Measurements from ENCODE around the gene LEUTX. TPM values are rescaled to one million over a fixed set of nuclear protein-coding genes. Genes with fewer than 3 reads are reported as not detected.
"Not testable (repeated sequence)": the region's sequence is repeated elsewhere in the genome, so short reads cannot be mapped to it uniquely, and the experiment has no call there.

Gene LEUTX
- total RNA-seq, 1 experiment from 2014 or later = not detected

- H3K27ac Mint-ChIP-seq = no peak overlapping the region
- H3K4me3 Mint-ChIP-seq = no peak overlapping the region; a peak in 1 of 5 replicates
- no peak overlapping the region for H2BK20ac ChIP-seq (ENCODE audit: low read depth, low read length, poor library complexity, severe bottlenecking)
- peaks cover 0 to 13% (median 0%) of the 10 kb centered on the region in 3 experiments; a peak in 1 of 7 replicates for H3K36me3 Mint-ChIP-seq (ENCODE audit: insufficient read depth in 1 of 3, low read depth in 3 of 3)
- H3T11ph ChIP-seq (ENCODE audit: low read length) = no peak overlapping the region
- H2AFZ ChIP-seq (ENCODE audit: low read length) = no peak overlapping the region
- TF ChIP-seq, protein P1, sequence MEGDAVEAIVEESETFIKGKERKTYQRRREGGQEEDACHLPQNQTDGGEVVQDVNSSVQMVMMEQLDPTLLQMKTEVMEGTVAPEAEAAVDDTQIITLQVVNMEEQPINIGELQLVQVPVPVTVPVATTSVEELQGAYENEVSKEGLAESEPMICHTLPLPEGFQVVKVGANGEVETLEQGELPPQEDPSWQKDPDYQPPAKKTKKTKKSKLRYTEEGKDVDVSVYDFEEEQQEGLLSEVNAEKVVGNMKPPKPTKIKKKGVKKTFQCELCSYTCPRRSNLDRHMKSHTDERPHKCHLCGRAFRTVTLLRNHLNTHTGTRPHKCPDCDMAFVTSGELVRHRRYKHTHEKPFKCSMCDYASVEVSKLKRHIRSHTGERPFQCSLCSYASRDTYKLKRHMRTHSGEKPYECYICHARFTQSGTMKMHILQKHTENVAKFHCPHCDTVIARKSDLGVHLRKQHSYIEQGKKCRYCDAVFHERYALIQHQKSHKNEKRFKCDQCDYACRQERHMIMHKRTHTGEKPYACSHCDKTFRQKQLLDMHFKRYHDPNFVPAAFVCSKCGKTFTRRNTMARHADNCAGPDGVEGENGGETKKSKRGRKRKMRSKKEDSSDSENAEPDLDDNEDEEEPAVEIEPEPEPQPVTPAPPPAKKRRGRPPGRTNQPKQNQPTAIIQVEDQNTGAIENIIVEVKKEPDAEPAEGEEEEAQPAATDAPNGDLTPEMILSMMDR (conservative IDR thresholded peaks at IDR 0.05) = no peak
- H3K4ac ChIP-seq (ENCODE audit: low read depth, low read length) = no peak overlapping the region
- H4K5ac ChIP-seq (ENCODE audit: insufficient read length, low read depth, low read length) = no peak overlapping the region
- H3K27me3 ChIP-seq (ENCODE audit: insufficient read depth, low read length) = no peaks in the 10 kb centered on the region
- no peak overlapping the region for H3K23ac ChIP-seq (ENCODE audit: insufficient read length, low read depth, low read length)
- no peaks in the 10 kb centered on the region for H3K23me2 ChIP-seq (ENCODE audit: insufficient read length, low read depth, low read length, poor library complexity, severe bottlenecking)
- no peaks in the 10 kb centered on the region for H3K79me1 ChIP-seq (ENCODE audit: insufficient read depth, low read depth, low read length, poor library complexity, severe bottlenecking)
- H2BK15ac ChIP-seq (ENCODE audit: low read depth, low read length) = no peak overlapping the region
- H3K4me1 Mint-ChIP-seq = no peaks in the 10 kb centered on the region
- no peak overlapping the region for H3K18ac ChIP-seq (ENCODE audit: insufficient read length, low read depth, low read length)
- H3K56ac ChIP-seq (ENCODE audit: insufficient read length, low read depth, low read length) = no peak overlapping the region
- H3K9ac ChIP-seq (ENCODE audit: extremely low read depth, insufficient read length, low read length) = no peak overlapping the region
- no peaks in the 10 kb centered on the region for H3K9me3 Mint-ChIP-seq
- H3K4me2 ChIP-seq (ENCODE audit: insufficient read depth, insufficient read length, low read length) = no peak overlapping the region
- H4K20me1 ChIP-seq (ENCODE audit: control insufficient read depth, insufficient read depth, insufficient read length) = no peaks in the 10 kb centered on the region
- no peaks in the 10 kb centered on the region for H3K79me2 ChIP-seq (ENCODE audit: insufficient read depth, low read length)
- WGBS (ENCODE audit: extremely low coverage, insufficient read length, low lambda C conversion rate) = no CpG with 5 or more reads among the region's 9 CpGs
- H4K91ac ChIP-seq (ENCODE audit: insufficient read length, low read depth, low read length) = no peak overlapping the region
- DNase-seq = no peak
- no peak overlapping the region for H3K27ac ChIP-seq (ENCODE audit: insufficient read length, low read depth, low read length)
- H3K9me3 ChIP-seq (ENCODE audit: control insufficient read depth, low read depth, low read length) = no peaks in the 10 kb centered on the region
- H2AK5ac ChIP-seq (ENCODE audit: insufficient read length, low read length) = no peak overlapping the region
- H3K4me1 ChIP-seq (ENCODE audit: insufficient read depth, low read length) = no peaks in the 10 kb centered on the region
- H3K14ac ChIP-seq (ENCODE audit: insufficient read depth, low read length) = no peak overlapping the region
- no peak overlapping the region for H4K8ac ChIP-seq (replicated peaks; ENCODE audit: insufficient read length, low read depth, low read length)
- H2BK12ac ChIP-seq (ENCODE audit: insufficient read length, low read depth, low read length) = no peak overlapping the region
- H2BK5ac ChIP-seq (ENCODE audit: insufficient read length, low read length) = no peak overlapping the region
- no peaks in the 10 kb centered on the region for H3K27me3 Mint-ChIP-seq (ENCODE audit: low read depth)
- H2BK120ac ChIP-seq (ENCODE audit: low read depth, low read length, poor library complexity, severe bottlenecking) = no peak overlapping the region
Measured at GRCh38 chr19:39813264-39813993, 34.8 kb downstream of the LEUTX start.

- H3K23me2 ChIP-seq (ENCODE audit: insufficient read length, low read depth, low read length, poor library complexity, severe bottlenecking); H3K18ac ChIP-seq (ENCODE audit: insufficient read length, low read depth, low read length); H3K14ac ChIP-seq (ENCODE audit: insufficient read depth, low read length); H3K4me2 ChIP-seq (ENCODE audit: insufficient read depth, insufficient read length, low read length); H2BK15ac ChIP-seq (ENCODE audit: low read depth, low read length); H2BK5ac ChIP-seq (ENCODE audit: insufficient read length, low read length); H3K9me3 Mint-ChIP-seq; H2BK20ac ChIP-seq (ENCODE audit: low read depth, low read length, poor library complexity, severe bottlenecking); H4K91ac ChIP-seq (ENCODE audit: insufficient read length, low read depth, low read length); H3K79me1 ChIP-seq (ENCODE audit: insufficient read depth, low read depth, low read length, poor library complexity, severe bottlenecking); H3K9me3 ChIP-seq (ENCODE audit: control insufficient read depth, low read depth, low read length); H3K4ac ChIP-seq (ENCODE audit: low read depth, low read length); H3K27me3 Mint-ChIP-seq (ENCODE audit: low read depth); H3K23ac ChIP-seq (ENCODE audit: insufficient read length, low read depth, low read length); H3K27ac Mint-ChIP-seq; H4K5ac ChIP-seq (ENCODE audit: insufficient read length, low read depth, low read length); H3K4me1 Mint-ChIP-seq; H4K8ac ChIP-seq (replicated peaks; ENCODE audit: insufficient read length, low read depth, low read length); H4K20me1 ChIP-seq (ENCODE audit: control insufficient read depth, insufficient read depth, insufficient read length); H3K4me1 ChIP-seq (ENCODE audit: insufficient read depth, low read length); H2AK5ac ChIP-seq (ENCODE audit: insufficient read length, low read length); H2AFZ ChIP-seq (ENCODE audit: low read length); H2BK120ac ChIP-seq (ENCODE audit: low read depth, low read length, poor library complexity, severe bottlenecking); H3K4me3 Mint-ChIP-seq; H3K9ac ChIP-seq (ENCODE audit: extremely low read depth, insufficient read length, low read length); H3K79me2 ChIP-seq (ENCODE audit: insufficient read depth, low read length); H3K27ac ChIP-seq (ENCODE audit: insufficient read length, low read depth, low read length); H3K27me3 ChIP-seq (ENCODE audit: insufficient read depth, low read length); H2BK12ac ChIP-seq (ENCODE audit: insufficient read length, low read depth, low read length); H3K56ac ChIP-seq (ENCODE audit: insufficient read length, low read depth, low read length); H3T11ph ChIP-seq (ENCODE audit: low read length); DNase-seq: not testable (repeated sequence)
- WGBS (ENCODE audit: extremely low coverage, insufficient read length, low lambda C conversion rate) = no CpG with 5 or more reads among the region's 6 CpGs
- H3K36me3 Mint-ChIP-seq (ENCODE audit: insufficient read depth in 1 of 3, low read depth in 3 of 3) = peaks cover 0 to 13% (median 0%) of the 10 kb centered on the region in 3 experiments; a peak in 1 of 7 replicates
Measured at GRCh38 chr19:39814111-39814510, 35.5 kb downstream of the LEUTX start.

Measured in H9 (cell line).